Brain microvascular endothelial cell (primary cell): ENCODE data around the gene TMEM26.

Experiments used
- DNase-seq: peaks from one replicate; pipeline ENCODE4 v3.0.0-alpha.2; 2020
- H3K27ac ChIP-seq: fragments of 250-450 bp; sonication (Bioruptor Pico); 2 replicates; pipeline ENCODE4 v1.5.1; 2020; ENCODE audit warnings: mild to moderate bottlenecking, moderate library complexity
- H3K27me3 ChIP-seq: fragments of 250-450 bp; sonication (Bioruptor Pico); replicated peaks from 2 replicates; pipeline ENCODE4 v1.5.1; 2020; ENCODE audit warnings: mild to moderate bottlenecking
- H3K36me3 ChIP-seq: fragments of 250-450 bp; sonication (Bioruptor Pico); replicated peaks from 2 replicates; pipeline ENCODE4 v1.5.1; 2020; ENCODE audit warnings: mild to moderate bottlenecking
- H3K4me3 ChIP-seq: 2 replicates; pipeline ENCODE4 v1.5.1; 2011; ENCODE audit warnings: low read depth, mild to moderate bottlenecking, control low read depth, low read length, moderate library complexity
- CTCF ChIP-seq: IDR thresholded peaks from 2 replicates; pipeline ENCODE4 v1.5.1; 2011; ENCODE audit warnings: low read depth, mild to moderate bottlenecking, moderate library complexity, low read length, control low read depth, inconsistent platforms; ENCODE audit errors: missing control alignments
- in situ Hi-C: cut with HindIII; loops from 2 replicates; pipeline ENCODE4 v1.10.0; 2017; ENCODE audit warnings: low sequenced_read_pairs, low pct_ligation_motif_present

TMEM26 gene

GRCh38 chr10:61486251-61486650 lies 33.1 kb upstream of the TMEM26 start:
- in situ Hi-C loops: no loop called here
- H3K4me3 ChIP-seq: no peak overlapping the region
- no peak overlapping the region for H3K27ac ChIP-seq
- H3K27me3 ChIP-seq: no peaks in the 10 kb centered on the region
- TF ChIP-seq CTCF: no peak
- no peak for DNase-seq
- H3K36me3 ChIP-seq: no peaks in the 10 kb centered on the region

- no peaks in the 10 kb centered on the region for H3K27me3 ChIP-seq
- H3K27ac ChIP-seq: no peak overlapping the region
- no peaks in the 10 kb centered on the region for H3K36me3 ChIP-seq
- DNase-seq: no peak
- TF ChIP-seq CTCF: no peak
- no peak overlapping the region for H3K4me3 ChIP-seq
- in situ Hi-C loops: no loop called here
These were observed 28.4 kb upstream of the TMEM26 start for GRCh38 chr10:61481597-61481996.

GRCh38 chr10:61480208-61480607 lies 27.0 kb upstream of the TMEM26 start:
- no peaks in the 10 kb centered on the region for H3K36me3 ChIP-seq
- H3K4me3 ChIP-seq: no peak overlapping the region
- in situ Hi-C loops: no loop called here
- no peaks in the 10 kb centered on the region for H3K27me3 ChIP-seq
- DNase-seq: no peak
- TF ChIP-seq CTCF: no peak
- no peak overlapping the region for H3K27ac ChIP-seq

- TF ChIP-seq CTCF: peak; percentile 15
- no peak for DNase-seq
- in situ Hi-C loops: no loop called here
These were observed 25.6 kb upstream of the TMEM26 start for GRCh38 chr10:61478621-61479312.

GRCh38 chr10:61477451-61477850 lies 24.3 kb upstream of the TMEM26 start:
- no peak overlapping the region for H3K4me3 ChIP-seq
- in situ Hi-C loops: no loop called here

More at GRCh38 chr10:61478621-61479312, 25.6 kb upstream of the TMEM26 start:
- Histone ChIP-seq H3K36me3 (no peaks in the 10 kb centered on the region), H3K27ac (no peak overlapping the region), H3K27me3 (no peaks in the 10 kb centered on the region), H3K4me3 (no peak overlapping the region)

More at GRCh38 chr10:61477451-61477850, 24.3 kb upstream of the TMEM26 start:
- Histone ChIP-seq H3K27ac (no peak overlapping the region), H3K27me3 (no peaks in the 10 kb centered on the region), H3K36me3 (no peaks in the 10 kb centered on the region)
- TF ChIP-seq CTCF: no peak
- no peak for DNase-seq
